HepG2 (cell line): ENCODE measurements around the gene APEX1. TPM values are rescaled to one million over a fixed set of nuclear protein-coding genes. Genes with fewer than 3 reads are reported as not detected.

Experiments
- ATF2 ChIP-seq: sonication (generic); formaldehyde crosslinking; IDR thresholded peaks from 2 replicates; pipeline ENCODE4 v1.4.0; 2020; ENCODE audit warnings: missing genetic modification reagents
- ATM ChIP-seq: fragments of 450-650 bp; IDR thresholded peaks from 2 replicates; pipeline ENCODE4 v1.7.1; 2017; ENCODE audit warnings: mild to moderate bottlenecking, borderline replicate concordance
- CBX5 ChIP-seq: sonication (generic); formaldehyde crosslinking; IDR thresholded peaks from 2 replicates; pipeline ENCODE4 v1.4.0; 2020; ENCODE audit warnings: missing genetic modification reagents, borderline replicate concordance
- CREM ChIP-seq, 2 experiments: sonication (generic) in 1 of 2; formaldehyde crosslinking in 1 of 2; IDR thresholded peaks; 2 replicates each; pipeline versions ENCODE4 v1.4.0 to v1.6.1; 2016 to 2020; ENCODE audit warnings: antibody characterized with exemption in 1 of 2, mild to moderate bottlenecking in 1 of 2, missing genetic modification reagents in 1 of 2
- FOXP1 ChIP-seq, 2 experiments: fragments of 450-650 bp in 1 of 2; IDR thresholded peaks; 2 replicates each; pipeline ENCODE4 v1.6.1; 2017 to 2018; ENCODE audit warnings: antibody characterized with exemption in 1 of 2
- RARA ChIP-seq: IDR thresholded peaks from 2 replicates; pipeline ENCODE4 v1.6.1; 2016; ENCODE audit warnings: missing genetic modification reagents, missing compliant biosample characterization
- SMAD3 ChIP-seq: sonication (generic); formaldehyde crosslinking; IDR thresholded peaks from 2 replicates; pipeline ENCODE4 v1.4.0; 2020; ENCODE audit warnings: missing genetic modification reagents
- SNAPC5 ChIP-seq: sonication (generic); formaldehyde crosslinking; IDR thresholded peaks from 2 replicates; pipeline ENCODE4 v1.8.1; 2023; ENCODE audit warnings: mild to moderate bottlenecking, missing genetic modification reagents, borderline replicate concordance
- ZBTB20 ChIP-seq: sonication (generic); formaldehyde crosslinking; IDR thresholded peaks from 2 replicates; pipeline ENCODE4 v1.8.1; 2023; ENCODE audit warnings: missing genetic modification reagents, low read depth, mild to moderate bottlenecking, borderline replicate concordance
- ZFP90 ChIP-seq: sonication (generic); formaldehyde crosslinking; IDR thresholded peaks from 2 replicates; pipeline ENCODE4 v1.8.0; 2022; ENCODE audit warnings: missing genetic modification reagents, mild to moderate bottlenecking, inconsistent platforms, borderline replicate concordance
- ZMAT3 ChIP-seq: sonication (generic); formaldehyde crosslinking; conservative IDR thresholded peaks from 2 replicates; pipeline ENCODE4 v1.7.0; 2021; ENCODE audit warnings: missing genetic modification reagents
- ZNF20 ChIP-seq: sonication (generic); formaldehyde crosslinking; IDR thresholded peaks from 2 replicates; pipeline ENCODE4 v1.4.0; 2020; ENCODE audit warnings: mild to moderate bottlenecking, moderate library complexity, missing genetic modification reagents
- ZNF512B ChIP-seq: sonication (generic); formaldehyde crosslinking; IDR thresholded peaks from 2 replicates; pipeline ENCODE4 v1.5.1; 2020; ENCODE audit warnings: missing genetic modification reagents, mild to moderate bottlenecking, borderline replicate concordance
- polyA plus RNA-seq, 8 experiments: library from polyadenylated mRNA; depleted of rRNA in 3 of 8; stranded (reverse) in 7 of 8; unstranded in 1 of 8; fragments of >200 nt; fragmentation: Illumina TruSeq in 4 of 8; extraction: Trizol in 4 of 8; gene quantifications; 2 replicates each; pipeline versions ENCODE4 v1.2.1 to v1.2.3, GENCODE V29; 2011 to 2016; ENCODE audit warnings: low read depth in 4 of 8, missing spikeins in 1 of 8, mixed read lengths in 1 of 8; ENCODE audit not compliant: insufficient read depth in 1 of 8
- total RNA-seq, 5 experiments: library from RNA; depleted of rRNA; stranded (reverse); fragments of >200 nt; fragmentation: Illumina TruSeq; extraction: Trizol; gene quantifications; 2 replicates each; pipeline ENCODE4 v1.2.3, GENCODE V29; 2016; ENCODE audit warnings: low read depth in 1 of 5
- TF ChIP-seq, protein P1 (sequence below): sonication (generic); formaldehyde crosslinking; IDR thresholded peaks from 2 replicates; pipeline ENCODE4 v1.4.0; 2020; ENCODE audit warnings: missing genetic modification reagents
- TF ChIP-seq, protein P2 (sequence below): IDR thresholded peaks from 2 replicates; pipeline ENCODE4 v1.6.1; 2012; ENCODE audit warnings: low read depth, low read length, improper control_type of control experiment

The APEX1 gene
- total and polyA plus RNA-seq, 2 of the 13 experiments (the other 11 are each of a cell fraction or from before 2014, with no cell fraction given), result 171 to 405 TPM

GRCh38 chr14:20418501-20418909, 36.5 kb upstream of the APEX1 start (continued):
- TF ChIP-seq ZBTB20 (CRISPR knock-in tag), result peak; percentile 97
- TF ChIP-seq, protein P1, sequence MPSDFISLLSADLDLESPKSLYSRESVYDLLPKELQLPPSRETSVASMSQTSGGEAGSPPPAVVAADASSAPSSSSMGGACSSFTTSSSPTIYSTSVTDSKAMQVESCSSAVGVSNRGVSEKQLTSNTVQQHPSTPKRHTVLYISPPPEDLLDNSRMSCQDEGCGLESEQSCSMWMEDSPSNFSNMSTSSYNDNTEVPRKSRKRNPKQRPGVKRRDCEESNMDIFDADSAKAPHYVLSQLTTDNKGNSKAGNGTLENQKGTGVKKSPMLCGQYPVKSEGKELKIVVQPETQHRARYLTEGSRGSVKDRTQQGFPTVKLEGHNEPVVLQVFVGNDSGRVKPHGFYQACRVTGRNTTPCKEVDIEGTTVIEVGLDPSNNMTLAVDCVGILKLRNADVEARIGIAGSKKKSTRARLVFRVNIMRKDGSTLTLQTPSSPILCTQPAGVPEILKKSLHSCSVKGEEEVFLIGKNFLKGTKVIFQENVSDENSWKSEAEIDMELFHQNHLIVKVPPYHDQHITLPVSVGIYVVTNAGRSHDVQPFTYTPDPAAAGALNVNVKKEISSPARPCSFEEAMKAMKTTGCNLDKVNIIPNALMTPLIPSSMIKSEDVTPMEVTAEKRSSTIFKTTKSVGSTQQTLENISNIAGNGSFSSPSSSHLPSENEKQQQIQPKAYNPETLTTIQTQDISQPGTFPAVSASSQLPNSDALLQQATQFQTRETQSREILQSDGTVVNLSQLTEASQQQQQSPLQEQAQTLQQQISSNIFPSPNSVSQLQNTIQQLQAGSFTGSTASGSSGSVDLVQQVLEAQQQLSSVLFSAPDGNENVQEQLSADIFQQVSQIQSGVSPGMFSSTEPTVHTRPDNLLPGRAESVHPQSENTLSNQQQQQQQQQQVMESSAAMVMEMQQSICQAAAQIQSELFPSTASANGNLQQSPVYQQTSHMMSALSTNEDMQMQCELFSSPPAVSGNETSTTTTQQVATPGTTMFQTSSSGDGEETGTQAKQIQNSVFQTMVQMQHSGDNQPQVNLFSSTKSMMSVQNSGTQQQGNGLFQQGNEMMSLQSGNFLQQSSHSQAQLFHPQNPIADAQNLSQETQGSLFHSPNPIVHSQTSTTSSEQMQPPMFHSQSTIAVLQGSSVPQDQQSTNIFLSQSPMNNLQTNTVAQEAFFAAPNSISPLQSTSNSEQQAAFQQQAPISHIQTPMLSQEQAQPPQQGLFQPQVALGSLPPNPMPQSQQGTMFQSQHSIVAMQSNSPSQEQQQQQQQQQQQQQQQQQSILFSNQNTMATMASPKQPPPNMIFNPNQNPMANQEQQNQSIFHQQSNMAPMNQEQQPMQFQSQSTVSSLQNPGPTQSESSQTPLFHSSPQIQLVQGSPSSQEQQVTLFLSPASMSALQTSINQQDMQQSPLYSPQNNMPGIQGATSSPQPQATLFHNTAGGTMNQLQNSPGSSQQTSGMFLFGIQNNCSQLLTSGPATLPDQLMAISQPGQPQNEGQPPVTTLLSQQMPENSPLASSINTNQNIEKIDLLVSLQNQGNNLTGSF (CRISPR knock-in tag), result no peak
- 0 out of 2 replicates have a peak, but pooled peaks have one; percentile 25 for TF ChIP-seq ATF2
- no peak for TF ChIP-seq ZMAT3 (CRISPR knock-in tag)
- TF ChIP-seq ATM, result no peak
- TF ChIP-seq RARA (CRISPR knock-in tag), result peak; percentile 35; the same call in 1 of the 2 replicates
- TF ChIP-seq CREM (IDR thresholded peaks at IDR 0.05), result peak; percentile 39; the same call in 1 of the 2 replicates
- no peak for TF ChIP-seq CREM (CRISPR knock-in tag; IDR thresholded peaks at IDR 0.05)
- TF ChIP-seq, protein P2, sequence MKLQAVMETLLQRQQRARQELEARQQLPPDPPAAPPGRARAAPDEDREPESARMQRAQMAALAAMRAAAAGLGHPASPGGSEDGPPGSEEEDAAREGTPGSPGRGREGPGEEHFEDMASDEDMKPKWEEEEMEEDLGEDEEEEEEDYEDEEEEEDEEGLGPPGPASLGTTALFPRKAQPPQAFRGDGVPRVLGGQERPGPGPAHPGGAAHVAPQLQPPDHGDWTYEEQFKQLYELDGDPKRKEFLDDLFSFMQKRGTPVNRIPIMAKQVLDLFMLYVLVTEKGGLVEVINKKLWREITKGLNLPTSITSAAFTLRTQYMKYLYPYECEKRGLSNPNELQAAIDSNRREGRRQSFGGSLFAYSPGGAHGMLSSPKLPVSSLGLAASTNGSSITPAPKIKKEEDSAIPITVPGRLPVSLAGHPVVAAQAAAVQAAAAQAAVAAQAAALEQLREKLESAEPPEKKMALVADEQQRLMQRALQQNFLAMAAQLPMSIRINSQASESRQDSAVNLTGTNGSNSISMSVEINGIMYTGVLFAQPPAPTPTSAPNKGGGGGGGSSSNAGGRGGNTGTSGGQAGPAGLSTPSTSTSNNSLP, result peak; percentile 23; the same call in 1 of the 2 replicates
- TF ChIP-seq CBX5 (CRISPR knock-in tag), result no peak
- TF ChIP-seq ZFP90 (CRISPR knock-in tag), result no peak
- TF ChIP-seq ZNF512B (CRISPR knock-in tag), result no peak
- no peak for TF ChIP-seq SNAPC5 (CRISPR knock-in tag)
- TF ChIP-seq SMAD3 (CRISPR knock-in tag), result no peak
- no peak for TF ChIP-seq ZNF20 (CRISPR knock-in tag)
- TF ChIP-seq FOXP1 (IDR thresholded peaks at IDR 0.05), result no peak
- TF ChIP-seq FOXP1 (CRISPR knock-in tag; IDR thresholded peaks at IDR 0.05), result no peak
